Stomach (tissue), 9 donors: ENCODE results near the gene PGAP6. TPM values are rescaled to one million over a fixed set of nuclear protein-coding genes. Genes with fewer than 3 reads are reported as not detected.

Experiments used
- DNase-seq, 2 donors: peaks; one replicate each; pipeline versions ENCODE4 v3.0.0 to v3.0.0-alpha.2; 2013 to 2019
- H3K27ac ChIP-seq, 5 donors: fragments of 200-600 bp in 4 of 5; sonication (generic) in 4 of 5; one replicate each; pipeline ENCODE4 v1.5.1; 2013 to 2019; ENCODE audit warnings: mild to moderate bottlenecking in 1 of 5, moderate library complexity in 1 of 5
- H3K27me3 ChIP-seq, 3 donors: fragments of 200-600 bp; sonication (generic); one replicate each; pipeline ENCODE4 v1.5.1; 2017 to 2019; ENCODE audit warnings: mixed run types in 1 of 3
- H3K36me3 ChIP-seq, 4 donors: fragments of 200-600 bp; sonication (generic); 1 replicate in 3 of 4; 2 replicates in 1 of 4; pipeline ENCODE4 v1.5.1; 2016 to 2019
- H3K4me1 ChIP-seq, 4 donors: fragments of 200-600 bp; sonication (generic); one replicate each; pipeline ENCODE4 v1.5.1; 2016 to 2019
- H3K4me3 ChIP-seq, 4 donors: fragments of 200-600 bp; sonication (generic) in 3 of 4; one replicate each; pipeline ENCODE4 v1.5.1; 2016 to 2019; ENCODE audit warnings: mild to moderate bottlenecking in 1 of 4
- H3K9me3 ChIP-seq, 4 donors: fragments of 200-600 bp; sonication (generic); one replicate each; pipeline ENCODE4 v1.5.1; 2016 to 2019
- CTCF ChIP-seq, 7 experiments: fragments of 450-650 bp in 4 of 7; fragments of 200-600 bp in 3 of 7; sonication (generic) in 3 of 7; IDR thresholded peaks; one replicate each; pipeline ENCODE4 v1.5.1; 2016 to 2019; ENCODE audit warnings: antibody characterized with exemption in 7 of 7, control low read depth in 2 of 7, mild to moderate bottlenecking in 1 of 7
- EP300 ChIP-seq: sonication (generic); formaldehyde crosslinking; IDR thresholded peaks from one replicate; pipeline ENCODE4 v1.6.1; 2017; ENCODE audit warnings: antibody characterized with exemption
- POLR2A ChIP-seq, 4 donors: fragments of 450-650 bp; IDR thresholded peaks; one replicate each; pipeline ENCODE4 v1.6.1; 2016; ENCODE audit warnings: antibody characterized with exemption in 4 of 4, control low read depth in 2 of 4, mild to moderate bottlenecking in 1 of 4, moderate library complexity in 1 of 4
- POLR2AphosphoS5 ChIP-seq, 3 donors: sonication (generic); formaldehyde crosslinking; IDR thresholded peaks; one replicate each; pipeline ENCODE4 v1.6.1; 2016; ENCODE audit warnings: antibody characterized with exemption in 3 of 3
- WGBS, 5 donors: extraction: QIAGEN DNeasy Blood & Tissue Kit in 3 of 5; methylation state at CpG; one replicate each; pipeline versions ENCODE4 v1.1.5 to v1.1.7; 2013 to 2018; 5-methylcytosine and 5-hydroxymethylcytosine counted together
- intact Hi-C: fragments of 100-400 bp; cut with DNase I; formaldehyde crosslinking; loops from one replicate; pipeline ENCODE4 v1.15.1; 2023; ENCODE audit warnings: low total_unique reads
- polyA plus RNA-seq, 3 donors: library from polyadenylated mRNA; stranded (reverse); fragments of 200-250 nt; gene quantifications; one replicate each; pipeline ENCODE4 v1.2.3, GENCODE V29; 2013
- total RNA-seq, 5 donors: library from RNA; depleted of rRNA; stranded (reverse); fragments of >200 nt; gene quantifications; one replicate each; pipeline versions ENCODE4 v1.1.0 to v1.2.3, GENCODE V29; 2014 to 2016
- donor health status: healthy with polysubstance abuse.
- donor health status: Bipolar disorder and iron deficiency.
- donor health status: healthy.

PGAP6 gene
- total and polyA plus RNA-seq, 8 donors, result 20.7 to 364 (median 91.5) TPM

DNA sequence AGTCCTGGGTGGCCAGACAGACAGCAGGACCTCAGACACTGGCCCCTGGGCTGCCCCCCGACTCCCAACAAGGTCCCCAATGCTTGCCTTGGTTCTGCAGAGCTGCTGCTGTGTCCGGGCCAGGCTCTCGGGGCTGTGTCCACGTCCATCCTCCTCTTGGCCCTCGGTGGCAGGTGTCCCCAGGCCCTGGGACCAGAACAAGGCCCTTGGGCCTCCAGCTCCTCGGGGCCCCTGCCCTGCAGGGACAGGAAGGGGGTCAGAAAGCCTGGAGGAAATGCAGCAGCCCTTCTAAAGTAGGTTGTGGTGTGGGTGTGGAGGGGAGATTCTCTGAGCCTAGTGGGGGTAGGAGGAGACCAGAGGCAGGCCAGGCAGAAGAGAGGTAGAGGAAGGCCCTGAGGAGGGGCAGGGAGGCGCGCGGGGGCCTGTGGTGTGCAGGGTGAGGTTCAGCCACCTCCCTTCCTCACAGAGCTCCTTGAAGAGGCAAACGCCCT lies 26.8 kb downstream of the PGAP6 start:
- TF ChIP-seq POLR2AphosphoS5 (IDR thresholded peaks at IDR 0.05) (no peak), CTCF (IDR thresholded peaks at IDR 0.05) (no peak), POLR2A (IDR thresholded peaks at IDR 0.05) (no peak), EP300 (no peak)
- intact Hi-C loops, result no loop called here
- 84 to 90% (median 87%) methylated on average over 7 to 10 of the region's 10 CpGs for WGBS, 5 donors
- H3K27ac ChIP-seq, result no peak overlapping the region
- H3K4me1 ChIP-seq, result peaks cover 7 to 26% (median 19%) of the 10 kb centered on the region in 4 donors
- H3K4me3 ChIP-seq, result no peak overlapping the region
- H3K36me3 ChIP-seq, result no peaks in the 10 kb centered on the region
- no peaks in the 10 kb centered on the region for H3K9me3 ChIP-seq
- no peaks in the 10 kb centered on the region for H3K27me3 ChIP-seq
- no peak for DNase-seq

DNA sequence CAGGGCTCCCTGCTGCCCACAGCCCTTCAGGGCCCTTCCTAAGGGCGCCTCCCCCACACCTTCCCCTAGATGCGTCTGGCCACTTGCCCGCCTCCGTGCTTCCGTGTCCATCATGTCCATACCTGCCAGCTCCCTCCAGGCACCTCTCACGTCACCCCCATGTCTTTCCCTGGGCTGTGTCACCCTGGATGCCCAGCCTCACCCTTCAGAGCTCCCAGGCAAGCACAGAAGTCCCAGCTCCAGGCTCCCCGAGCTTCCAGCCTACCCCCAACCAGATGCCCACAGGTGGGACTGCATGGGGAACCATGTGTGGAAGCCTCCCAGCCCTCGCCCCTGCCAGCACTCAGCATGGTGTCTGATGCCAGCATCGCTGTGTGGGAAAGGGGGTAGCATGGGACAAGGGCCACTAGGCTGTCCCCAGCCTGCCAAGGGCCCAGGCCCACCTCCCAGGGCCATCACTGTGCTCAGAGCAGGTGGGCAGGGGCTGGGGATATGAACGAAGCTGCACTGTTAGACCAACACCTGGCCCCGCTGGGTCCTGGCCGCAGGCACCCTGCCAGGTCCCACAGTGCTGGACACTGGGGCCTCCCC lies 27.4 kb downstream of the PGAP6 start:
- intact Hi-C loops, result no loop called here
- WGBS, 5 donors, result 85 to 95% (median 93%) methylated on average over 9 to 12 of the region's 12 CpGs
- no peak for DNase-seq
- peak overlapping the region in 1 of 5 donors; percentile 89 for H3K27ac ChIP-seq
- TF ChIP-seq POLR2A (IDR thresholded peaks at IDR 0.05) (no peak), EP300 (no peak), CTCF (IDR thresholded peaks at IDR 0.05) (no peak), POLR2AphosphoS5 (IDR thresholded peaks at IDR 0.05) (no peak)
- H3K27me3 ChIP-seq, result no peaks in the 10 kb centered on the region
- H3K4me3 ChIP-seq, result no peak overlapping the region
- peaks cover 7 to 26% (median 19%) of the 10 kb centered on the region in 4 donors for H3K4me1 ChIP-seq
- H3K36me3 ChIP-seq, result no peaks in the 10 kb centered on the region
- H3K9me3 ChIP-seq, result no peaks in the 10 kb centered on the region

- DNase-seq, result no peak
- WGBS, 5 donors, result 58 to 80% (median 63%) methylated on average over 18 to 25 of the region's 25 CpGs
- intact Hi-C loops, result no loop called here
Observed at GRCh38 chr16:353404-354290, 28.1 kb downstream of the PGAP6 start.

More at GRCh38 chr16:353404-354290, 28.1 kb downstream of the PGAP6 start:
- Histone ChIP-seq H3K36me3 (no peaks in the 10 kb centered on the region), H3K27me3 (no peaks in the 10 kb centered on the region), H3K27ac (peak overlapping the region; percentile 68 to 89 (median 81)), H3K4me3 (peak overlapping the region; percentile 50 to 79 (median 74)), H3K9me3 (no peaks in the 10 kb centered on the region), H3K4me1 (peaks cover 7 to 26% (median 19%) of the 10 kb centered on the region in 4 donors)
- TF ChIP-seq POLR2A (IDR thresholded peaks at IDR 0.05) (no peak), CTCF (IDR thresholded peaks at IDR 0.05) (no peak), EP300 (no peak), POLR2AphosphoS5 (IDR thresholded peaks at IDR 0.05) (no peak)
